ENCODE data around the gene CIB2. TPM values are rescaled to one million over a fixed set of nuclear protein-coding genes. Genes with fewer than 3 reads are reported as not detected.

Gene CIB2
- total RNA-seq, 1 experiment from 2014 or later, result 43.2 TPM

DNA sequence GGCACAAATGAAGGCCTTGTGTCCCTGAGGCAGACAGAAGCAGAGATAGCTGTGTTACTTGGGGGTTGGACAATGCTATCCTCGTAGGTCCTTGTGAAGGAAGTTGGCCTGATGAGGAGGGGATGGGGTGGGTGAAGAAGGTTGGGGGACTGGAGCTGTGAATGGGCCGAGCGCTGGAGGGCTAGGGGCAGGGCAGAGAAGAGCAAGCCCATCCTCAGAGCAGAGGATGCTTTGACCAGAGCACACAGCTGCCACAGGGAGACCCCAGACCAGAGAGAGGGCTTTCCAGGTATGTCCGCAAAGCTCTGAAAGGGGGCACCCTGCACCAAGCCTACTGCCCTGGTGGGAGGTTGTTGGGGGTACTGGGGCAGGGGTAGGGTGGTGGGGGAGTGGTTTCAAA, 48.1 kb downstream of the CIB2 start:
- Histone ChIP-seq H2BK120ac (ENCODE audit: low read depth, low read length, poor library complexity, severe bottlenecking) (no peak overlapping the region), H4K91ac (ENCODE audit: insufficient read length, low read depth, low read length) (no peak overlapping the region), H4K8ac (replicated peaks; ENCODE audit: insufficient read length, low read depth, low read length) (no peak overlapping the region), H3T11ph (ENCODE audit: low read length) (no peak overlapping the region), H3K27ac (ENCODE audit: insufficient read length, low read depth, low read length) (no peak overlapping the region), H3K27me3 (ENCODE audit: insufficient read depth, low read length) (no peaks in the 10 kb centered on the region), H2BK12ac (ENCODE audit: insufficient read length, low read depth, low read length) (no peak overlapping the region), H3K79me1 (ENCODE audit: insufficient read depth, low read depth, low read length, poor library complexity, severe bottlenecking) (no peaks in the 10 kb centered on the region), H3K79me2 (ENCODE audit: insufficient read depth, low read length) (no peaks in the 10 kb centered on the region), H2BK15ac (ENCODE audit: low read depth, low read length) (no peak overlapping the region), H3K9ac (ENCODE audit: extremely low read depth, insufficient read length, low read length) (no peak overlapping the region), H2AFZ (ENCODE audit: low read length) (no peak overlapping the region), H3K4me1 (ENCODE audit: insufficient read depth, low read length) (no peaks in the 10 kb centered on the region), H3K23ac (ENCODE audit: insufficient read length, low read depth, low read length) (no peak overlapping the region), H2BK5ac (ENCODE audit: insufficient read length, low read length) (no peak overlapping the region), H3K9me3 (ENCODE audit: control insufficient read depth, low read depth, low read length) (no peaks in the 10 kb centered on the region), H3K18ac (ENCODE audit: insufficient read length, low read depth, low read length) (no peak overlapping the region), H4K5ac (ENCODE audit: insufficient read length, low read depth, low read length) (no peak overlapping the region), H3K23me2 (ENCODE audit: insufficient read length, low read depth, low read length, poor library complexity, severe bottlenecking) (no peaks in the 10 kb centered on the region), H2BK20ac (ENCODE audit: low read depth, low read length, poor library complexity, severe bottlenecking) (no peak overlapping the region), H3K14ac (ENCODE audit: insufficient read depth, low read length) (no peak overlapping the region), H2AK5ac (ENCODE audit: insufficient read length, low read length) (no peak overlapping the region), H4K20me1 (ENCODE audit: control insufficient read depth, insufficient read depth, insufficient read length) (no peaks in the 10 kb centered on the region), H3K4ac (ENCODE audit: low read depth, low read length) (no peak overlapping the region), H3K56ac (ENCODE audit: insufficient read length, low read depth, low read length) (no peak overlapping the region), H3K4me2 (ENCODE audit: insufficient read depth, insufficient read length, low read length) (no peak overlapping the region)
- peaks cover 5% of the 10 kb centered on the region for H3K27me3 Mint-ChIP-seq (ENCODE audit: low read depth)
- no peak overlapping the region for H3K4me3 Mint-ChIP-seq
- H3K27ac Mint-ChIP-seq, result no peak overlapping the region
- TF ChIP-seq, protein P1, sequence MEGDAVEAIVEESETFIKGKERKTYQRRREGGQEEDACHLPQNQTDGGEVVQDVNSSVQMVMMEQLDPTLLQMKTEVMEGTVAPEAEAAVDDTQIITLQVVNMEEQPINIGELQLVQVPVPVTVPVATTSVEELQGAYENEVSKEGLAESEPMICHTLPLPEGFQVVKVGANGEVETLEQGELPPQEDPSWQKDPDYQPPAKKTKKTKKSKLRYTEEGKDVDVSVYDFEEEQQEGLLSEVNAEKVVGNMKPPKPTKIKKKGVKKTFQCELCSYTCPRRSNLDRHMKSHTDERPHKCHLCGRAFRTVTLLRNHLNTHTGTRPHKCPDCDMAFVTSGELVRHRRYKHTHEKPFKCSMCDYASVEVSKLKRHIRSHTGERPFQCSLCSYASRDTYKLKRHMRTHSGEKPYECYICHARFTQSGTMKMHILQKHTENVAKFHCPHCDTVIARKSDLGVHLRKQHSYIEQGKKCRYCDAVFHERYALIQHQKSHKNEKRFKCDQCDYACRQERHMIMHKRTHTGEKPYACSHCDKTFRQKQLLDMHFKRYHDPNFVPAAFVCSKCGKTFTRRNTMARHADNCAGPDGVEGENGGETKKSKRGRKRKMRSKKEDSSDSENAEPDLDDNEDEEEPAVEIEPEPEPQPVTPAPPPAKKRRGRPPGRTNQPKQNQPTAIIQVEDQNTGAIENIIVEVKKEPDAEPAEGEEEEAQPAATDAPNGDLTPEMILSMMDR (conservative IDR thresholded peaks at IDR 0.05), result no peak
- WGBS (ENCODE audit: extremely low coverage, insufficient read length, low lambda C conversion rate), result no CpG with 5 or more reads among the region's 4 CpGs
- DNase-seq, result no peak
- H3K9me3 Mint-ChIP-seq, result no peaks in the 10 kb centered on the region
- no peaks in the 10 kb centered on the region for H3K36me3 Mint-ChIP-seq (ENCODE audit: insufficient read depth in 1 of 3, low read depth in 3 of 3)
- peaks cover 2 to 3% of the 10 kb centered on the region in 2 experiments; a peak in 2 of 4 replicates for H3K4me1 Mint-ChIP-seq
